ENCODE results near the gene CELF4.

DNA sequence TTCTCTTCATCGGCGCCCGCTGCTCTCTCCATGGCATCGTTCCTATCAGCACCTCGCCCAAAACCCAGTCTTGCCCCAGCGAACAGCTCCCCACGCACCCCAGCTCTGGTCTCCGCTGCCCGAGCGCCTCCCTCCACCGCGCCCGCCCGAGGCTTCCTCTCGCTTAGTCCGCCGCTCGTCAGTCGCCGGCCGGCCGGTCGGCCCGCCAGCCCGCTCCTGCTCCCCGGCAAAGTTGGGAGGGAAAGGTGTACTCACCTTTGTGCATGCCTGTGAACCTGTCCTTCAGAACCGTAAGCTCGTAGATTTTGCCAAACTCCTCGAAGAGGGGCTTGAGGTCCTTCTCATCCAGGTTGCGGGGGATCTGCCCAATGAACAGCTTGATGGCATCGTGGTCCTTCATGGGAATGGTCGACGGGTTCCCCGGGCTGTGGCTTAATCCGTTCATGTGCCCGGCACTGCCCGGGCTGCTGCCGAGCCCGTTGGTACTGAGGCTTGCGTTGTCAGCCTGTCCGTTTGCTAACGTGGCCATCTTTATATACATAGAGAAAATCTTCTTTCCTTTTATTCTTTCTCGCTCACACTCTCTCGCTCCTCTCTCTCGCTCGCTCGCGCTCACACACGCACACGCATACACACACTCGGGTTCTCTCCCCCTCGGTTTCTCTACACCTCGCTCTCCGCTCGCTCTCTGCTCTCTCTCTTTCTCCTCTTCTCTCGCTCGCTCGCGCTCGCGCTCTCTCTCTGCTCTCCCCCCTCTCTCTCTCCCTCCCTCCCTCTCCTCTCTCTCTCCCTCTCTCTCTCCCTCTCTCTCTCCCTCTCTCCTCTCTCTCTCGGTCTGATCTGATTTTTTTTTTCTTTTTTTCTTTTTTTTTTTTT, at the start of gene CELF4:
- TF ChIP-seq, protein P1, sequence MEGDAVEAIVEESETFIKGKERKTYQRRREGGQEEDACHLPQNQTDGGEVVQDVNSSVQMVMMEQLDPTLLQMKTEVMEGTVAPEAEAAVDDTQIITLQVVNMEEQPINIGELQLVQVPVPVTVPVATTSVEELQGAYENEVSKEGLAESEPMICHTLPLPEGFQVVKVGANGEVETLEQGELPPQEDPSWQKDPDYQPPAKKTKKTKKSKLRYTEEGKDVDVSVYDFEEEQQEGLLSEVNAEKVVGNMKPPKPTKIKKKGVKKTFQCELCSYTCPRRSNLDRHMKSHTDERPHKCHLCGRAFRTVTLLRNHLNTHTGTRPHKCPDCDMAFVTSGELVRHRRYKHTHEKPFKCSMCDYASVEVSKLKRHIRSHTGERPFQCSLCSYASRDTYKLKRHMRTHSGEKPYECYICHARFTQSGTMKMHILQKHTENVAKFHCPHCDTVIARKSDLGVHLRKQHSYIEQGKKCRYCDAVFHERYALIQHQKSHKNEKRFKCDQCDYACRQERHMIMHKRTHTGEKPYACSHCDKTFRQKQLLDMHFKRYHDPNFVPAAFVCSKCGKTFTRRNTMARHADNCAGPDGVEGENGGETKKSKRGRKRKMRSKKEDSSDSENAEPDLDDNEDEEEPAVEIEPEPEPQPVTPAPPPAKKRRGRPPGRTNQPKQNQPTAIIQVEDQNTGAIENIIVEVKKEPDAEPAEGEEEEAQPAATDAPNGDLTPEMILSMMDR (IDR thresholded peaks at IDR 0.05; ENCODE audit: borderline replicate concordance, extremely low read depth, low read length, poor library complexity, severe bottlenecking) = no peak
- TF ChIP-seq EZH2 (IDR thresholded peaks at IDR 0.05; ENCODE audit: borderline replicate concordance, low read depth, low read length, severe bottlenecking) = no peak

All from DND-41 (cell line).